Activated CD8-positive, alpha-beta T cell treated with anti-CD3 and anti-CD28 coated beads for 36 hours (primary cell): ENCODE measurements around the gene UGT1A7. TPM values are rescaled to one million over a fixed set of nuclear protein-coding genes. Genes with fewer than 3 reads are reported as not detected.

Experiments used
- ATAC-seq: fragments of 200-7000 bp; cut with Tn5 transposase; one replicate; pipeline ENCODE4 v1.10.0; 2021; ENCODE audit warnings: mild to moderate bottlenecking, moderate library complexity
- CTCF ChIA-PET: fragments of 350-600 bp; sonication (Branson Sonifier 250); formaldehyde crosslinking; loops from one replicate; lab custom pipeline; 2021; ENCODE audit warnings: antibody characterized with exemption; lab: Charles Lee
- POLR2A ChIA-PET: fragments of 350-600 bp; sonication (Branson Sonifier 250); formaldehyde crosslinking; loops from one replicate; lab custom pipeline; 2021; ENCODE audit warnings: antibody characterized with exemption; lab: Charles Lee
- DNase-seq: peaks from one replicate; pipeline ENCODE4 v3.0.0-alpha.2; 2020
- H3K27ac Mint-ChIP-seq: one replicate; pipeline ENCODE4 v1.8.0; 2021; ENCODE audit warnings: mild to moderate bottlenecking, mixed read lengths
- H3K27me3 Mint-ChIP-seq: one replicate; pipeline ENCODE4 v1.8.0; 2021; ENCODE audit warnings: mixed read lengths
- H3K36me3 Mint-ChIP-seq: one replicate; pipeline ENCODE4 v1.8.0; 2021; ENCODE audit warnings: low read depth, mixed read lengths
- H3K4me1 Mint-ChIP-seq: one replicate; pipeline ENCODE4 v1.8.0; 2021; ENCODE audit warnings: low read depth, mixed read lengths
- H3K4me3 Mint-ChIP-seq: one replicate; pipeline ENCODE4 v1.8.0; 2021; ENCODE audit warnings: mild to moderate bottlenecking, moderate library complexity, mixed read lengths
- H3K9me3 Mint-ChIP-seq: one replicate; pipeline ENCODE4 v1.8.0; 2021; ENCODE audit warnings: mixed read lengths
- intact Hi-C: fragments of 100-400 bp; cut with micrococcal nuclease; formaldehyde crosslinking; loops from one replicate; pipeline ENCODE4 v1.10.0; 2022
- total RNA-seq, 2 experiments: library from RNA; stranded (reverse); gene quantifications; one replicate each; pipeline ENCODE4 v1.2.3, GENCODE V29; 2021
- TF ChIP-seq, protein P1 (sequence below): fragments of 200-600 bp; IDR thresholded peaks from one replicate; pipeline ENCODE4 v1.8.0; 2022; ENCODE audit warnings: antibody characterized with exemption, mild to moderate bottlenecking

The UGT1A7 gene
- total RNA-seq, 2 experiments from 2014 or later = not detected

GRCh38 chr2:233761040-233761769 is 79.5 kb downstream of the UGT1A7 start:
- POLR2A ChIA-PET = no interaction called here
- Mint-ChIP-seq H3K9me3 (no peaks in the 10 kb centered on the region), H3K27me3 (peaks cover 11% of the 10 kb centered on the region), H3K4me3 (no peak overlapping the region), H3K36me3 (no peaks in the 10 kb centered on the region), H3K27ac (no peak overlapping the region), H3K4me1 (no peaks in the 10 kb centered on the region)
- ATAC-seq (no peak), DNase-seq (no peak)
- intact Hi-C loops = no loop called here
- CTCF ChIA-PET = no interaction called here
- TF ChIP-seq, protein P1, sequence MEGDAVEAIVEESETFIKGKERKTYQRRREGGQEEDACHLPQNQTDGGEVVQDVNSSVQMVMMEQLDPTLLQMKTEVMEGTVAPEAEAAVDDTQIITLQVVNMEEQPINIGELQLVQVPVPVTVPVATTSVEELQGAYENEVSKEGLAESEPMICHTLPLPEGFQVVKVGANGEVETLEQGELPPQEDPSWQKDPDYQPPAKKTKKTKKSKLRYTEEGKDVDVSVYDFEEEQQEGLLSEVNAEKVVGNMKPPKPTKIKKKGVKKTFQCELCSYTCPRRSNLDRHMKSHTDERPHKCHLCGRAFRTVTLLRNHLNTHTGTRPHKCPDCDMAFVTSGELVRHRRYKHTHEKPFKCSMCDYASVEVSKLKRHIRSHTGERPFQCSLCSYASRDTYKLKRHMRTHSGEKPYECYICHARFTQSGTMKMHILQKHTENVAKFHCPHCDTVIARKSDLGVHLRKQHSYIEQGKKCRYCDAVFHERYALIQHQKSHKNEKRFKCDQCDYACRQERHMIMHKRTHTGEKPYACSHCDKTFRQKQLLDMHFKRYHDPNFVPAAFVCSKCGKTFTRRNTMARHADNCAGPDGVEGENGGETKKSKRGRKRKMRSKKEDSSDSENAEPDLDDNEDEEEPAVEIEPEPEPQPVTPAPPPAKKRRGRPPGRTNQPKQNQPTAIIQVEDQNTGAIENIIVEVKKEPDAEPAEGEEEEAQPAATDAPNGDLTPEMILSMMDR = no peak

- H3K4me3 Mint-ChIP-seq = no peak overlapping the region
- CTCF ChIA-PET = no interaction called here
- peaks cover 15% of the 10 kb centered on the region for H3K27me3 Mint-ChIP-seq
- POLR2A ChIA-PET = no interaction called here
- DNase-seq (no peak), ATAC-seq (no peak)
- TF ChIP-seq, protein P1 = no peak
- no peaks in the 10 kb centered on the region for H3K36me3 Mint-ChIP-seq
- no peak overlapping the region for H3K27ac Mint-ChIP-seq
- no peaks in the 10 kb centered on the region for H3K9me3 Mint-ChIP-seq
- intact Hi-C loops = no loop called here
- H3K4me1 Mint-ChIP-seq = no peaks in the 10 kb centered on the region
Measured at GRCh38 chr2:233764264-233764663, 82.6 kb downstream of the UGT1A7 start.

DNA sequence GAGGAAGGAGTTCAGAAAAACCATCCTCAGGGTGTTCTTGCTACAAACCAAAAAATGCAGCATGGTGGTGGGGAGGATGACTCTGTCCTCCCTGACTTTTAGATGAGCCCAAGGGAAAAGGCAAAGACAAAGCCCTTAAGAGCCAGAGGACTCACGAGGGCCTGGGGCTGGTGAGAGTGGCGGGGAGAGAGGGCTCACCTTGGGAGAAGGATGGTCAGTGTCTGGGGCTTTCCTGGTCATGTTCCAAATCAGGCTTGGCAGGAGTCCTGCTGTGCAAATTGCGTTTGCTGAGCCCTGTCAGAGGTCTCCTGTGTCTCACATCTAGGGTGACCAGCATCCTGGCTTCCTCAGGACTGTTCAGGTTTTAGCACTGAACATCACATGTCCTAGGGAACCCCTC is 83.1 kb downstream of the UGT1A7 start:
- H3K27ac Mint-ChIP-seq = no peak overlapping the region

DNA sequence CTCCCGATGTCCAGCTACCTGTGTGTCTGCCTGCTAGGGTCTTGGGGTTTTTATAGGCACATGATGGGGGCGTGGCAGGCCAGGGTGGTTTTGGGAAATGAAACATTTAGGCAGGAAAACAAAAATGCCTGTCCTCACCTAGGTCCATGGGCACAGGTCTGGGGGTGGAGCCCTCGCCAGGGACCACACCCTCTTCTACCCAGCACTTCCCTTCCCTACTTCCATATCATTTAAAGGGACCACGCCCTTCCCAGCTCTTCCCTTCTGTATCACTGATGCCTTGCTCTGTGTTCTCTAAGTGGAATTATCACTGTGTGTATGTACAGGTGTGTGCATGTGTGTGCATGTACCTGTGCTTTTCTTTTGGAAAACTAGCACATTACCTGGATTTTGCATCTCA is 84.7 kb downstream of the UGT1A7 start:
- ATAC-seq = no peak
- Mint-ChIP-seq H3K27ac (no peak overlapping the region), H3K27me3 (peaks cover 17% of the 10 kb centered on the region), H3K4me3 (no peak overlapping the region), H3K4me1 (no peaks in the 10 kb centered on the region), H3K36me3 (no peaks in the 10 kb centered on the region), H3K9me3 (no peaks in the 10 kb centered on the region)
- intact Hi-C loops = no loop called here
- TF ChIP-seq, protein P1 = no peak
- no peak for DNase-seq
- ChIA-PET POLR2A (no interaction called here), CTCF (no interaction called here)

More for the DNA sequence above, 83.1 kb downstream of the UGT1A7 start:
- no peaks in the 10 kb centered on the region for H3K9me3 Mint-ChIP-seq
- CTCF ChIA-PET = no interaction called here
- H3K4me3 Mint-ChIP-seq = no peak overlapping the region
- H3K4me1 Mint-ChIP-seq = no peaks in the 10 kb centered on the region
- peaks cover 17% of the 10 kb centered on the region for H3K27me3 Mint-ChIP-seq
- no peak for ATAC-seq
- DNase-seq = no peak
- POLR2A ChIA-PET = no interaction called here
- no peaks in the 10 kb centered on the region for H3K36me3 Mint-ChIP-seq
- intact Hi-C loops = no loop called here
- TF ChIP-seq, protein P1 = no peak

- Mint-ChIP-seq H3K4me1 (no peaks in the 10 kb centered on the region), H3K27me3 (peaks cover 17% of the 10 kb centered on the region), H3K27ac (no peak overlapping the region), H3K9me3 (no peaks in the 10 kb centered on the region), H3K36me3 (no peaks in the 10 kb centered on the region), H3K4me3 (no peak overlapping the region)
- POLR2A ChIA-PET = no interaction called here
- CTCF ChIA-PET = no interaction called here
- ATAC-seq = no peak
- intact Hi-C loops = no loop called here
- DNase-seq = no peak
- TF ChIP-seq, protein P1 = no peak
Measured at GRCh38 chr2:233768076-233768475, 86.4 kb downstream of the UGT1A7 start.
